ENCODE results near the gene WHRN. TPM values are rescaled to one million over a fixed set of nuclear protein-coding genes. Genes with fewer than 3 reads are reported as not detected.

Gene WHRN
- polyA plus RNA-seq, 1 donor = 12.4 TPM

- no peak for DNase-seq
Observed at GRCh38 chr9:114449236-114449635, 56.0 kb downstream of the WHRN start.

DNA sequence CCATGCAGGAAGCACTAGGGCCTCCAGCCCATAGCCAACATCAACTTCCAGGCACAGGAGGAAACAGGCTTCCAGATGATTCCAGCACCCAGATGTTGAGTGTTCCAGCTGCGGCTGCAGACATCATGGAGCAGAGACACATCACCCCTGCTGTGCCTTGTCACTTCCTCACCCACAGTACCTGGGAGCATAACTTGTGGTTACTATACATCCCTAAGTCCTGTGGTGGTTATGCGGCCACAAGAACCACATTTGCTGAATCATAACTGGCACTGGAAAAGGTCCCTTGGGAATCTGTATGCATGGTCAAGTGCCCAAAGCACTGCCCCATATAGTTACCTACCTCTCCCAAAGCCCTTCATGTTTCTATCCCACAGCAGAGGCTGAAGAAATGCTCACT is 56.6 kb downstream of the WHRN start:
- DNase-seq = no peak

DNA sequence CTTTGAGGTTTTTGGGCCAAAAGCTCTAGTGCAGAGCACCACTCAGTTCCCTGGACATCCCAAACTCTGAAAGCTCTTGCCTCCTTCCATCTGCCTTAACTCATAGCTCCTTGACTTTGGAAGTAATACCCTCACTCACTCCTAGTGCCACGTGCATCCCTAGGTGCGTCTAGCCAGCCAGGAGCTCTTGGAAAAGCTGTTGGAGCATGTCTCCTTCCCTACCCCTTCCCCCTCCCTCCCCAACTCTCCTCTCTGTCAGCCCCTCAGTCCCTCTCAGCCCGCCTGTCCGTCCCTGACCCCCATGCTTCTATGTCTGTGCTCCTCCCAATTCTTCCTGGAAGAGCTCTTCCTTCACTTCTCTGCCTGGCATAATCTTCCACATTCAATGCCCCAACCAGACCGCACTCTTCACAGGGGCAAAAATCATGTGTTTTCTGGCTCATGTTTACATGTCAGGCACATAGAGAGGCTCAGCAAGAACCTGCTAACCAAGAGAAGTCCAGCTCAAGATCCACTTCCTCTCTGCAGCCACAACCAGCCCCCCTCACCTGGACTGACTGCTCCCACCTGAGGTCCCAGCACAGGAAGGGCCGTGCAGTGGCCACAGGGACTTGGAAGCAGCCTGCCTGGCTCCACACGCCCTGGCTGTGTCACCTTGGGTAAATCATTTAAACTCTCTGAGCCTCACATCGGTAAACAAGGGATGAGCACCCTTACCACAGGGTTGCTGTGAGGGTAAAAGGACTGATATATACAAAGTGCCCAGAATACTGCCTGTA is 58.4 kb downstream of the WHRN start:
- no peak for DNase-seq

DNA sequence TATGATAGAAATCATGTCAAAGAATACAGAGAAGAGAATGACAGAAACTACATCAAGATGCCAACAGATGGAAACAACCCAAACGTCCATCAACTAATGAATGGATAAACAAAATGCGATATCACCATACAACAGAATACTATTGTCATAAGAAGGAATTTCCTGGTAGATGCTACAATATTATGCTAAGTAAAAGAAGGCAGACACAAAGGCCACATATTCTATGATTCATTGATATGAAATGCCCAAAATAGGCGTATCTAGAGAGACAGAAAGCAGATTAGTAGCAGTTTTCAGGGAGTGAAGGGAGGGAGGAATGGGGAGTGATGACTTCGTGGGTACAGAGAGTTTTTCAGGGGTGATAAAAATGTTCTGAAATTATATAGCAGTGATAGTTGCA is 59.2 kb downstream of the WHRN start:
- no peak for DNase-seq

DNA sequence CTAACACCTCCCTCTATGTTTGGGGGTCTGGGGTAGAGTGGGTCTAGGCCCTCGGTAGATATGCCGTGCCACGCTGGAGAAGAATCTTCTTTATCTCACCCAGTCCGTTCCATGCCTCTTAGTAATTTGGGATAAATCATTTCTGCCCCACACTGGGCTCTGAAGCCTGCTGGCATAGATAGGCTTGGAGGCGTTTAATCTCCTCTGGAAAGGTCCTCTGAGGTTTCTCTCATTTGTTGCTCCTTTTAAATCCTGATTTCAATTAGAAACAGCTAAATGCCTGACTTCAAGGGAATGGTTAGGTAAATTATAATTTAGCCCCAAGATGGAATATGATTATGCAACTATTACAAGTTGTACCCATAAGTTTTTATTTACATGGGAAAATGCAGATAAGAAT is 59.7 kb downstream of the WHRN start:
- no peak for DNase-seq

- DNase-seq = no peak
Observed at GRCh38 chr9:114442022-114442421, 63.3 kb downstream of the WHRN start.

- no peak for DNase-seq
Observed at GRCh38 chr9:114437401-114437893, 67.8 kb downstream of the WHRN start.

DNA sequence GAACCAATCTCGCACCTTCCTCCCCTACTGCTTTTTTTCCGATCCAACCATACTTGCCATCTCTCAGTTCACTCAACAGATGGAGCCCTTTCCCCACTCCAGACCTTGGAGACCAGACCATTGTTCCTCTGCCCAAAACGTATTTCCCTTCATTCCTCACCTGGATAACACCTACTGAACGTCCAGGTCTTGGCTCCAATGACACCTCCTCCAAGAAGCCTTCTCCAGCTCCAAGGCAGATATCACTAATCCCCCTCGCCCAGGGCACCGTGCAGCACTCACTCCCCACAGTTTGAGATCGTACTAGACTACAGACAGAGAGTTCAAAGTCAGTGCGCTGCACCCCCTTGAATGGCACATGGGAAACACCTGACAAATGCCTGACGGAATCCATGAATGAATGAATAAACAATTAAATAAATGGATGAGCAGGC is 70.4 kb downstream of the WHRN start:
- peak; percentile 37 for DNase-seq

- no peak for DNase-seq
Observed at GRCh38 chr9:114433720-114434255, 71.5 kb downstream of the WHRN start.

DNA sequence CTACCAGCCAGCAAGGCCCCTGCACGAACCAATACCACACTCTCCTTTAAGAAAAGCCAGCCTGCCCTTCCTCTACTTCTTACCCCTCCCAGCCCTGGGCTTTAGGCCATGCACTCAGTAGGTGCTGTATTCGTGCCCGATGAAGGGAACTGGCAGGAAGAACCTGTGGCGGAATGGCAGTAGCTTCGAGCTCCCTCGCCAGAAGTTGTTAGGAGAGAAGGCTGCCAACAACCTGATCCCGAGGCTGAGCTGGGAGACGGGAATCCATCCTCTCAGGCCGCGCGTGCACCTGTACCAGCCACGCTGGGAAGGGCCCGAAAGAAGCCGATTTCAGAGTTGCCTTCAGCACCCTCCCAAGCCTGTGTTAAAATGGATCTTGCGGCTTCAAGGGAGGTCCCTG is 72.2 kb downstream of the WHRN start:
- DNase-seq = no peak

DNA sequence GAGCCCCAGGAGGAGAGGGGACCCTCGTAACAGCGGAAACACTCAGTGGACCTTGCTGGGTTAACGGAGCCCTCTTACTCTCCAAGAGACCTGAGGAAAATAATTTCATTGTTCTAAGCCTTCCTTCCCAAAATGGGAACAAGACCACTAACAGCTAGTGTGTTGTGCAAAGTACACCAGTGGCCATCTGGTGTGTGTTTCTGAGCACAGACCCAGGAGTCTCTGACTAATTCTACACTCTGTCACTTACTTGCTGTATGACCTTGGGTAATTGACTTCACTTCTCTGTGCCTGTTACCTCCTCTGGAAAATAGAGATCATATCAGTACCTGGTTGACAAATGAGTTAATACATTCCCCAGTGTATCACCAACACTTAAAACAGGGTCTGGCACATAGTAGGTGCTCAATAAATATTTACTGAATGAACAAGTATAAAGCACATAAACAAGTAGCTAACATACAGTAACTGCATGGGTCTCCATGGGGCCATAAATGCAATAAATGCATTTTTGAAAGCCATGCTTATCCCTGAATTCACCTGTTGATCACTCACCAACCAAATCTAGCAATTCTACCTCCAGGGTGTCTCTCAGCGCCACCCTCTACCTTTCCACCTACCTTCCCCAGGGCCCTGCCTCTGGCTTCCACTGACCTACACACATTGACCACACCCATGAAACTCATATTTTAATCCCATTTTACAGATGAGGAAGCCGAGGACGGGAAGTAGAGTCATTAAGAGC is 72.8 kb downstream of the WHRN start:
- no peak for DNase-seq

DNA sequence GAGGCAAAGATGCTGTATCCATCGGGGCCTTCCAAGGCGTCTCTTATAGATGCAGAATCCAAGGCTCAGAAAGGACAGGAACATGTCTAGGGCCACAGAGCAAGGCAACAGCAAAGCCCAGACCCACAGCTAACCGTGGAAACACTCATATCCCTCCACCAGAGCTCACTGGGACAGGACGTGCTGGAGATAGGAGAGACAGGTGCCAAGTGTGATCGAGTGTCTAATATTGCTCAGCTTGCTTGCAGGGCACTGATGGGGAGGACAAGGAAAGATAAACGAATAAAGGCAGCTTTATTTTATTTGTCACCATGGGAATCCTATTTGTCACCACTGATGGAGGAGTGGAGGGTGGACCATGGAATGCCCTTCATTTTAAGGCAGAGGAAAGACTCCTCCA is 73.5 kb downstream of the WHRN start:
- no peak for DNase-seq

- no peak for DNase-seq
Observed at GRCh38 chr9:114431003-114431402, 74.3 kb downstream of the WHRN start.

GRCh38 chr9:114430457-114430856 is 74.8 kb downstream of the WHRN start:
- DNase-seq = no peak

- no peak for DNase-seq
Observed at GRCh38 chr9:114429488-114429887, 75.8 kb downstream of the WHRN start.

GRCh38 chr9:114428466-114428865 is 76.8 kb downstream of the WHRN start:
- no peak for DNase-seq

GRCh38 chr9:114427644-114428043 is 77.6 kb downstream of the WHRN start:
- DNase-seq = no peak

GRCh38 chr9:114426046-114426948 is 79.0 kb downstream of the WHRN start:
- DNase-seq = no peak

- DNase-seq = no peak
Observed at GRCh38 chr9:114425126-114425525, 80.1 kb downstream of the WHRN start.

- no peak for DNase-seq
Observed at GRCh38 chr9:114424126-114424525, 81.1 kb downstream of the WHRN start.

DNA sequence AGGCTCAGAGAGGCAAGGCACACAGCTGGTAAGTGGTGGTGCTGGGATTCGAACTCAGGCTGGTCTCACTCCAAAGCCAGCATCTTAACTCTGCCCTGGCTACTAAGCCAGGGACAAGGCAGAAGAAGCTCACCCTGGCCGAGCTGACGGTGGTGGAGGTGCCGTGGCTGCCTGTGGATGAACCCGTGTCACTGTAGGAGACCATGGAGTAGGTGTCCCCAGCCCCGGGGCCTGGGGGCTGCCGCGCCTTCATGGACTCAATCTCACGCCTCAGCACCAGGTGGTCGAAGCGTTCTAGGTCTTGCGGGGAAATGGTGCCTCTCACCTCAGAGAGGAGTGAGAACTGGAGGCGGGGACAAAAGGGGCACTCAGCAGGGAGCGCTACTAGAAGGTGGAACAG is 82.1 kb downstream of the WHRN start:
- no peak for DNase-seq

- no peak for DNase-seq
Observed at GRCh38 chr9:114421147-114421546, 84.1 kb downstream of the WHRN start.
